ENCODE results near the gene PLEKHO2.
"Not testable (repeated sequence)": the region's sequence is repeated elsewhere in the genome, so short reads cannot be mapped to it uniquely, and the experiment has no call there.

DNA sequence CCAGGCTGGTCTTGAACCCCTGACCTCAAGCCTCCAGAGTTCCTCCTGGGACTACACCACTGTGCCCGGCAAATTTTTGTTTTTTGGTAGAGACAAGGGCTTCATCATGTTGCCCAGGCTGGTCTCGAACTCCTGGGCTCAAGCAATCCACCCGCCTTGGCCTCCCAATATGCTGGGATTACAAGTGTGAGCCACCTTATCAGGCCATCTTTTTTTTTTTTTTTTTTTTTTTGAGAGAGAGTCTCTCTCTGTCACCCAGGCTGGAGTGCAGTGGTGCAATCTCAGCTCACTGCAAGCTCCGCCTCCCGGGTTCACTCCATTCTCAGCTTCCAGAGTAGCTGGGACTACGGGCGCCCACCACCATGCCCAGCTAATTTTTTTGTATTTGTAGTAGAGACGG, 27.4 kb upstream of the PLEKHO2 start:
- TF ChIP-seq CTCF (IDR thresholded peaks at IDR 0.05; ENCODE audit: extremely low read depth in 1 of 2, insufficient read depth in 1 of 2, low read depth in 1 of 2, low read length in 2 of 2); POLR2A (IDR thresholded peaks at IDR 0.05; ENCODE audit: low read depth, low read length); POLR2AphosphoS5 (IDR thresholded peaks at IDR 0.05; ENCODE audit: insufficient read depth, low read depth, low read length); EZH2 (IDR thresholded peaks at IDR 0.05; ENCODE audit: borderline replicate concordance, low read depth, low read length, severe bottlenecking); JUN (IDR thresholded peaks at IDR 0.05; ENCODE audit: borderline replicate concordance, insufficient read depth, insufficient read length, low read depth); FOS (IDR thresholded peaks at IDR 0.05; ENCODE audit: borderline replicate concordance, insufficient read depth, low read length): not testable (repeated sequence)
- TF ChIP-seq, protein P1, sequence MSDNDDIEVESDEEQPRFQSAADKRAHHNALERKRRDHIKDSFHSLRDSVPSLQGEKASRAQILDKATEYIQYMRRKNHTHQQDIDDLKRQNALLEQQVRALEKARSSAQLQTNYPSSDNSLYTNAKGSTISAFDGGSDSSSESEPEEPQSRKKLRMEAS (IDR thresholded peaks at IDR 0.05; ENCODE audit: insufficient read depth, insufficient read length), result not testable (repeated sequence)
